ENCODE data around the gene ATXN1. TPM values are rescaled to one million over a fixed set of nuclear protein-coding genes. Genes with fewer than 3 reads are reported as not detected.

ATXN1 gene
- total RNA-seq, 1 experiment from 2014 or later: 5.6 TPM

DNA sequence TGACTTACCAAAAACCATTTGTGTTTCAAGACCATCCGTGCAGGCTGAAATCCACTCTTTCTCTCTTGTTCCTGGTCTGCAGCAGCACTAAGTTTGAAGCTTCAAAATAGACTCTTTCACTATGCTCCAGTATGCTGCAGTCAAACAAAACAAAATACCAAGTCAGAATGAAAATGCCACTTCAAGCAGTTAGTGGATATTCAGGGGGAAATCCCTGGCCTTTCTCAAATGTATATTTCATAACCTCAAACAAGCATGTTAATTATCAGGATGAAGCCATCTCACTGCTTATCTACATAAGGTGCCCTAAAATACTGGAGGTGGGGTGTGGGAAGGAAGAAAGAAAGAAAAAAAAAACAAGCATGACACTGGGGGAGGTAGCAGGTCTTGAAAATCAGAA, 103.5 kb downstream of the ATXN1 start:
- H3K79me2 ChIP-seq (ENCODE audit: insufficient read depth, low read length): no peaks in the 10 kb centered on the region
- H4K91ac ChIP-seq (ENCODE audit: insufficient read length, low read depth, low read length): no peak overlapping the region
- Mint-ChIP-seq H3K4me1 (peaks cover 7 to 8% of the 10 kb centered on the region in 2 experiments), H3K27me3 (ENCODE audit: low read depth) (no peaks in the 10 kb centered on the region; the same call in 1 of the 2 replicates), H3K9me3 (peaks cover 7 to 8% of the 10 kb centered on the region in 2 experiments; a peak in 2 of 5 replicates), H3K4me3 (no peak overlapping the region), H3K36me3 (ENCODE audit: insufficient read depth in 1 of 3, low read depth in 3 of 3) (peaks cover 0 to 7% (median 7%) of the 10 kb centered on the region in 3 experiments; a peak in 2 of 7 replicates), H3K27ac (no peak overlapping the region)
- no peak overlapping the region for H2BK15ac ChIP-seq (ENCODE audit: low read depth, low read length)
- H3K4me1 ChIP-seq (ENCODE audit: insufficient read depth, low read length): no peaks in the 10 kb centered on the region
- H3K9me3 ChIP-seq (ENCODE audit: control insufficient read depth, low read depth, low read length): no peaks in the 10 kb centered on the region
- no peak overlapping the region for H2AFZ ChIP-seq (ENCODE audit: low read length)
- H4K20me1 ChIP-seq (ENCODE audit: control insufficient read depth, insufficient read depth, insufficient read length): no peaks in the 10 kb centered on the region
- no peaks in the 10 kb centered on the region for H3K79me1 ChIP-seq (ENCODE audit: insufficient read depth, low read depth, low read length, poor library complexity, severe bottlenecking)
- no peaks in the 10 kb centered on the region for H3K27me3 ChIP-seq (ENCODE audit: insufficient read depth, low read length)
- H3T11ph ChIP-seq (ENCODE audit: low read length): no peak overlapping the region
- no peak overlapping the region for H3K9ac ChIP-seq (ENCODE audit: extremely low read depth, insufficient read length, low read length)
- H3K56ac ChIP-seq (ENCODE audit: insufficient read length, low read depth, low read length): no peak overlapping the region
- no peak overlapping the region for H3K27ac ChIP-seq (ENCODE audit: insufficient read length, low read depth, low read length)
- no CpG with 5 or more reads among the region's 1 CpG for WGBS (ENCODE audit: extremely low coverage, insufficient read length, low lambda C conversion rate)
- H2BK120ac ChIP-seq (ENCODE audit: low read depth, low read length, poor library complexity, severe bottlenecking): no peak overlapping the region
- no peak overlapping the region for H3K4me2 ChIP-seq (ENCODE audit: insufficient read depth, insufficient read length, low read length)
- no peak overlapping the region for H2BK20ac ChIP-seq (ENCODE audit: low read depth, low read length, poor library complexity, severe bottlenecking)
- no peak overlapping the region for H2BK5ac ChIP-seq (ENCODE audit: insufficient read length, low read length)
- TF ChIP-seq, protein P1, sequence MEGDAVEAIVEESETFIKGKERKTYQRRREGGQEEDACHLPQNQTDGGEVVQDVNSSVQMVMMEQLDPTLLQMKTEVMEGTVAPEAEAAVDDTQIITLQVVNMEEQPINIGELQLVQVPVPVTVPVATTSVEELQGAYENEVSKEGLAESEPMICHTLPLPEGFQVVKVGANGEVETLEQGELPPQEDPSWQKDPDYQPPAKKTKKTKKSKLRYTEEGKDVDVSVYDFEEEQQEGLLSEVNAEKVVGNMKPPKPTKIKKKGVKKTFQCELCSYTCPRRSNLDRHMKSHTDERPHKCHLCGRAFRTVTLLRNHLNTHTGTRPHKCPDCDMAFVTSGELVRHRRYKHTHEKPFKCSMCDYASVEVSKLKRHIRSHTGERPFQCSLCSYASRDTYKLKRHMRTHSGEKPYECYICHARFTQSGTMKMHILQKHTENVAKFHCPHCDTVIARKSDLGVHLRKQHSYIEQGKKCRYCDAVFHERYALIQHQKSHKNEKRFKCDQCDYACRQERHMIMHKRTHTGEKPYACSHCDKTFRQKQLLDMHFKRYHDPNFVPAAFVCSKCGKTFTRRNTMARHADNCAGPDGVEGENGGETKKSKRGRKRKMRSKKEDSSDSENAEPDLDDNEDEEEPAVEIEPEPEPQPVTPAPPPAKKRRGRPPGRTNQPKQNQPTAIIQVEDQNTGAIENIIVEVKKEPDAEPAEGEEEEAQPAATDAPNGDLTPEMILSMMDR (conservative IDR thresholded peaks at IDR 0.05): no peak
- no peak overlapping the region for H3K18ac ChIP-seq (ENCODE audit: insufficient read length, low read depth, low read length)
- no peak overlapping the region for H3K23ac ChIP-seq (ENCODE audit: insufficient read length, low read depth, low read length)
- H3K23me2 ChIP-seq (ENCODE audit: insufficient read length, low read depth, low read length, poor library complexity, severe bottlenecking): no peaks in the 10 kb centered on the region
- H3K14ac ChIP-seq (ENCODE audit: insufficient read depth, low read length): no peak overlapping the region
- no peak overlapping the region for H3K4ac ChIP-seq (ENCODE audit: low read depth, low read length)
- no peak overlapping the region for H4K5ac ChIP-seq (ENCODE audit: insufficient read length, low read depth, low read length)
- no peak overlapping the region for H2AK5ac ChIP-seq (ENCODE audit: insufficient read length, low read length)
- DNase-seq: no peak
- no peak overlapping the region for H2BK12ac ChIP-seq (ENCODE audit: insufficient read length, low read depth, low read length)
- H4K8ac ChIP-seq (replicated peaks; ENCODE audit: insufficient read length, low read depth, low read length): no peak overlapping the region
